HCT116 (cell line): ENCODE measurements around the gene PPP1CC. TPM values are rescaled to one million over a fixed set of nuclear protein-coding genes. Genes with fewer than 3 reads are reported as not detected.

Experiments used
- ATAC-seq: fragments of 200-7000 bp; cut with Tn5 transposase; 2 replicates; pipeline ENCODE4 v1.9.1; 2020; ENCODE audit warnings: mild to moderate bottlenecking, moderate library complexity
- BruUV-seq: library from RNA; stranded (reverse); fragments of 400-500 nt; replicated peaks from 2 replicates; lab custom pipeline; 2021; lab: Mats Ljungman, UMichigan
- CTCF ChIA-PET: fragments of 300-600 bp; sonication (Branson Sonifier 250); formaldehyde crosslinking; loops from one replicate; lab custom pipeline; 2021; ENCODE audit warnings: antibody characterized with exemption; lab: Charles Lee
- POLR2A ChIA-PET: fragments of 300-600, 350-600 bp; sonication (Branson Sonifier 250); formaldehyde crosslinking; loops from one replicate; lab custom pipeline; 2021; ENCODE audit warnings: antibody characterized with exemption; lab: Charles Lee
- RAD21 ChIA-PET, 2 experiments: fragments of 300-600 bp; sonication (Branson Sonifier 250); formaldehyde crosslinking; loops; one replicate each; lab custom pipeline; 2023; ENCODE audit warnings: low total read pairs in 2 of 2; ENCODE audit not compliant: uncharacterized antibody in 2 of 2, unreplicated experiment in 2 of 2, low non-redundant PET in 1 of 2; lab: Charles Lee
- DNase-seq: peaks from one replicate; pipeline ENCODE4 v3.0.0-alpha.2; 2010; ENCODE audit warnings: low read depth, low spot score
- H2AFZ ChIP-seq: fragments of 200-600 bp; shearing (Covaris generic), sonication (generic); 2 replicates; pipeline ENCODE4 v1.6.1; 2017; ENCODE audit warnings: low read depth, mixed run types, mixed read lengths, antibody characterized with exemption, low read length; ENCODE audit not compliant: poor library complexity, severe bottlenecking
- H3K27ac ChIP-seq: 2 replicates; pipeline ENCODE4 v1.5.1; 2012; ENCODE audit warnings: low read depth, low read length
- H3K27me3 ChIP-seq: fragments of 200-600 bp; sonication (generic); 2 replicates; pipeline ENCODE4 v1.6.1; 2016; ENCODE audit warnings: mixed run types, low read length, mixed read lengths; ENCODE audit not compliant: insufficient read depth
- H3K36me3 ChIP-seq, 2 experiments: fragments of 200-500 bp in 1 of 2; fragments of 200-600 bp in 1 of 2; sonication (Bioruptor generic) in 1 of 2; sonication (generic) in 1 of 2; 2 replicates each; pipeline versions ENCODE4 v1.5.1 to v1.6.1; 2014 to 2016; ENCODE audit warnings: low read length in 2 of 2, inconsistent platforms in 1 of 2, mixed read lengths in 1 of 2, mixed run types in 1 of 2; ENCODE audit not compliant: insufficient read depth in 2 of 2, control insufficient read depth in 1 of 2
- H3K4me1 ChIP-seq, 2 experiments: fragments of 200-600 bp in 1 of 2; sonication (generic) in 1 of 2; 2 replicates each; pipeline versions ENCODE4 v1.5.1 to v1.6.1; 2012 to 2017; ENCODE audit warnings: low read length in 2 of 2, inconsistent platforms in 1 of 2, mild to moderate bottlenecking in 1 of 2, mixed read lengths in 1 of 2, mixed run types in 1 of 2, moderate library complexity in 1 of 2; ENCODE audit not compliant: insufficient read depth in 2 of 2, control insufficient read depth in 1 of 2
- H3K4me2 ChIP-seq: fragments of 200-600 bp; sonication (generic); 2 replicates; pipeline ENCODE4 v1.6.1; 2017; ENCODE audit warnings: mixed run types, low read length, mixed read lengths
- H3K4me3 ChIP-seq, 2 experiments: fragments of 200-600 bp in 1 of 2; sonication (generic) in 1 of 2; replicated peaks in 1 of 2; 2 replicates each; pipeline ENCODE4 v1.5.1; 2011 to 2016; ENCODE audit warnings: low read length in 2 of 2, control low read depth in 1 of 2, low read depth in 1 of 2, mild to moderate bottlenecking in 1 of 2, mixed read lengths in 1 of 2, mixed run types in 1 of 2
- H3K79me2 ChIP-seq: fragments of 200-600 bp; sonication (generic); 2 replicates; pipeline ENCODE4 v1.6.1; 2017; ENCODE audit warnings: mild to moderate bottlenecking, mixed run types, low read length, moderate library complexity, mixed read lengths; ENCODE audit not compliant: insufficient read depth
- H3K9ac ChIP-seq: fragments of 200-600 bp; sonication (generic); 2 replicates; pipeline ENCODE4 v1.6.1; 2016; ENCODE audit warnings: low read length, mixed read lengths
- H3K9me2 ChIP-seq: fragments of 200-600 bp; sonication (generic), shearing (Covaris generic); 2 replicates; pipeline ENCODE4 v1.6.1; 2017; ENCODE audit warnings: mixed run types, mild to moderate bottlenecking, moderate library complexity; ENCODE audit not compliant: insufficient read depth
- H3K9me3 ChIP-seq, 2 experiments: fragments of 200-500 bp in 1 of 2; fragments of 200-600 bp in 1 of 2; sonication (Bioruptor generic) in 1 of 2; sonication (generic) in 1 of 2; 2 replicates each; pipeline ENCODE4 v1.6.1; 2014 to 2017; ENCODE audit warnings: low read length in 2 of 2, mixed read lengths in 2 of 2, inconsistent platforms in 1 of 2, low read depth in 1 of 2, mild to moderate bottlenecking in 1 of 2, mixed run types in 1 of 2, moderate library complexity in 1 of 2; ENCODE audit not compliant: control insufficient read depth in 1 of 2, insufficient read depth in 1 of 2
- H4K20me1 ChIP-seq: fragments of 200-600 bp; sonication (generic), shearing (Covaris generic); 2 replicates; pipeline ENCODE4 v1.6.1; 2017; ENCODE audit warnings: mixed run types, mild to moderate bottlenecking, moderate library complexity; ENCODE audit not compliant: insufficient read depth
- EGR1 ChIP-seq: IDR thresholded peaks from 2 replicates; pipeline ENCODE4 v1.6.1; 2012; ENCODE audit warnings: low read depth
- EZH2 ChIP-seq: fragments of 200-600 bp; sonication (generic); IDR thresholded peaks from 2 replicates; pipeline ENCODE4 v1.6.1; 2017; ENCODE audit warnings: antibody characterized with exemption, mixed run types
- EZH2phosphoT487 ChIP-seq: fragments of 200-600 bp; IDR thresholded peaks from 2 replicates; pipeline ENCODE4 v1.6.1; 2018; ENCODE audit warnings: antibody characterized with exemption, borderline replicate concordance
- MAX ChIP-seq: IDR thresholded peaks from 2 replicates; pipeline ENCODE4 v1.6.1; 2012
- POLR2A ChIP-seq: IDR thresholded peaks from 2 replicates; pipeline ENCODE4 v1.7.0; 2011; ENCODE audit warnings: borderline replicate concordance; ENCODE audit not compliant: insufficient read depth, insufficient read length; ENCODE audit errors: extremely low read depth
- POLR2AphosphoS5 ChIP-seq: IDR thresholded peaks from 2 replicates; pipeline ENCODE4 v1.6.1; 2011; ENCODE audit warnings: mild to moderate bottlenecking, low read depth, low read length, moderate library complexity
- RAD21 ChIP-seq: IDR thresholded peaks from 2 replicates; pipeline ENCODE4 v1.6.1; 2012; ENCODE audit warnings: low read depth, mild to moderate bottlenecking
- SRF ChIP-seq: IDR thresholded peaks from 2 replicates; pipeline ENCODE4 v1.6.1; 2012; ENCODE audit warnings: low read depth
- TCF7L2 ChIP-seq: IDR thresholded peaks from 2 replicates; pipeline ENCODE4 v1.7.0; 2011; ENCODE audit warnings: borderline replicate concordance, inconsistent platforms; ENCODE audit not compliant: insufficient read depth, insufficient read length; ENCODE audit errors: extremely low read depth
- ZBTB33 ChIP-seq: IDR thresholded peaks from 2 replicates; pipeline ENCODE4 v1.6.1; 2011; ENCODE audit warnings: mild to moderate bottlenecking, low read length, moderate library complexity; ENCODE audit not compliant: insufficient replicate concordance; ENCODE audit errors: extremely low read depth
- ZNF274 ChIP-seq: fragments of 200-500 bp; sonication (Bioruptor generic); IDR thresholded peaks from 2 replicates; pipeline ENCODE4 v1.6.1; 2014; ENCODE audit warnings: mild to moderate bottlenecking, low read depth, low read length, inconsistent platforms
- intact Hi-C: fragments of 100-400 bp; cut with micrococcal nuclease; formaldehyde crosslinking; loops from 2 replicates; pipeline ENCODE4 v1.10.0; 2022
- total RNA-seq: library from RNA; stranded (reverse); gene quantifications from one replicate; pipeline ENCODE4 v1.2.1, GENCODE V29; 2021; ENCODE audit not compliant: unreplicated experiment
- TF ChIP-seq, protein P1 (sequence below): IDR thresholded peaks from 2 replicates; pipeline ENCODE4 v1.6.1; 2012; ENCODE audit warnings: low read depth

Gene PPP1CC
- total RNA-seq, 1 experiment from 2014 or later: 248 TPM

DNA sequence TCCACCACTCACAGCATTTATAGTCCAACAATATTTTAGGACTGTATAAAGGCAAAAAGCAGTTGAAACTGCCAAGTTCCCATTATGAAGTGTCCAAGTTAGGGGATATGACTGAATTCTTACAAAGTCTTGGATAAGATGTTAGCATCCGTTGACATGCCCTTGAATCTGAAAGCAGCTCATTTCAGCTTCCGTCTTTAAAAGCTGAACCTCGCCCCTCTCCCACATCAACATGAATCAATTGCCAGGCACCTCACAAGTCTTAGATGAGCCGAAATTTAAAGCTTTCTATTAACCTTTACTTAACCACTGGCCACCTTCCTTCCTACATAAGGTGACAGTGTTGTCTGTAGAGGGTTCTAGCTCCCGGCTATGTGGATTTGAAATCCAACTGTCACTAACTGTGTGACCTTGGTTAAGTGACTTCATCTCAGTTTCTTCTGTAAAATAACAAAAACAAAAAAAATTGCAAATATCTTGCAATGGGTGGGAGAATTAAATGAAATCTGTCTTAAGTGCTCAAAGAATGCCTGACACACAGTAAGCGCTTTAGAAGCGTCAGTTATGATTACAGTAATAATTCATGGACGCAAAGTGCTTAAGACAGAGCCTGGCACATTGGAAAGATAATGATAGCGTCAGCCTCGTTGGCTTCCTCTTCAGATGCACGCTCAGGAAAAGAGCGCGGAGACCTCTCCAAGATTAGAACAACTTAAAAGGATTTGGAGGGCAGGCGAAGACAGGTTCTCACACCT is 1.2 kb downstream of the PPP1CC start:
- ChIA-PET RAD21 (no interaction called here), CTCF (no interaction called here), POLR2A (no interaction called here)
- H3K4me1 ChIP-seq: peaks cover 22 to 45% of the 10 kb centered on the region in 2 experiments
- peak overlapping the region; percentile 72; the same call in 1 of the 2 replicates for H3K27ac ChIP-seq
- peaks cover 4 to 19% of the 10 kb centered on the region in 2 experiments for H3K36me3 ChIP-seq
- peak overlapping the region; percentile 80 to 89 for H3K4me3 ChIP-seq
- TF ChIP-seq MAX (peak; percentile 27; the same call in 1 of the 2 replicates), TCF7L2 (no peak)
- no peak overlapping the region for H2AFZ ChIP-seq
- H4K20me1 ChIP-seq: peaks cover 47% of the 10 kb centered on the region
- peak overlapping the region; percentile 95 for H3K9ac ChIP-seq
- TSS peak; percentile 51 for BruUV-seq
- no peak for DNase-seq
- H3K4me2 ChIP-seq: peak overlapping the region; percentile 95
- no peak for ATAC-seq
- no peaks in the 10 kb centered on the region for H3K9me2 ChIP-seq
- peaks cover 68% of the 10 kb centered on the region for H3K79me2 ChIP-seq
- H3K9me3 ChIP-seq: no peaks in the 10 kb centered on the region
- no peaks in the 10 kb centered on the region for H3K27me3 ChIP-seq
- intact Hi-C loops: loop anchor here (10.0 kb wide), 1 partner anchor 573 kb away; no protein-coding TSS in a partner anchor

DNA sequence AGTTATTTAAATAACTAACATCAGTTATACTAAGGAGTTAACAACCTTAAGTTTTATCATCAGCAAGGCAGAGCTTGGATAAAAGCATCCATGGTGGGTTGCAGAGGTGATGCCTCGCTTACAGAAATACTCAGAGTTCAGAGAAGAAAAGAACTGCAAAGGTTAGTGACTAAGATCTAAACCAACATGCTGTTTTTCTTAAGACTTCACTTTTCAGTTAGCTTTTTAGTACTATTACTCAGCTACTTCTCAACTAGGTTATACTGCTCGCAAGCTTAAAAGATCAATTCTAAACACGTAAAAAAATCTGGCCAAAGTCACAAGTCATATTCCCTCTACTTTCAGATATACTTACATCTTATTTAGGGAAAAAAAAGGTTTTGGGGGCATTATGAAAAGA is 2.8 kb downstream of the PPP1CC start:
- Histone ChIP-seq H3K4me3 (no peak overlapping the region), H3K36me3 (peaks cover 6 to 24% of the 10 kb centered on the region in 2 experiments), H3K27me3 (no peaks in the 10 kb centered on the region), H2AFZ (no peak overlapping the region), H3K4me2 (no peak overlapping the region), H3K27ac (no peak overlapping the region), H4K20me1 (peaks cover 55% of the 10 kb centered on the region), H3K79me2 (peaks cover 84% of the 10 kb centered on the region), H3K4me1 (peaks cover 15 to 38% of the 10 kb centered on the region in 2 experiments), H3K9me2 (no peaks in the 10 kb centered on the region), H3K9me3 (no peaks in the 10 kb centered on the region), H3K9ac (no peak overlapping the region)
- intact Hi-C loops: loop anchor here (10.0 kb wide), 1 partner anchor 575 kb away; no protein-coding TSS in a partner anchor
- no peak for ATAC-seq
- no peak for DNase-seq
- ChIA-PET CTCF (no interaction called here), POLR2A (no interaction called here), RAD21 (no interaction called here)
- BruUV-seq: no TSS peak
- TF ChIP-seq ZNF274 (no peak), EGR1 (no peak), RAD21 (no peak), ZBTB33 (no peak), MAX (no peak), POLR2A (no peak), EZH2 (no peak), TCF7L2 (no peak), POLR2AphosphoS5 (no peak), SRF (no peak), EZH2phosphoT487 (no peak)
- TF ChIP-seq, protein P1, sequence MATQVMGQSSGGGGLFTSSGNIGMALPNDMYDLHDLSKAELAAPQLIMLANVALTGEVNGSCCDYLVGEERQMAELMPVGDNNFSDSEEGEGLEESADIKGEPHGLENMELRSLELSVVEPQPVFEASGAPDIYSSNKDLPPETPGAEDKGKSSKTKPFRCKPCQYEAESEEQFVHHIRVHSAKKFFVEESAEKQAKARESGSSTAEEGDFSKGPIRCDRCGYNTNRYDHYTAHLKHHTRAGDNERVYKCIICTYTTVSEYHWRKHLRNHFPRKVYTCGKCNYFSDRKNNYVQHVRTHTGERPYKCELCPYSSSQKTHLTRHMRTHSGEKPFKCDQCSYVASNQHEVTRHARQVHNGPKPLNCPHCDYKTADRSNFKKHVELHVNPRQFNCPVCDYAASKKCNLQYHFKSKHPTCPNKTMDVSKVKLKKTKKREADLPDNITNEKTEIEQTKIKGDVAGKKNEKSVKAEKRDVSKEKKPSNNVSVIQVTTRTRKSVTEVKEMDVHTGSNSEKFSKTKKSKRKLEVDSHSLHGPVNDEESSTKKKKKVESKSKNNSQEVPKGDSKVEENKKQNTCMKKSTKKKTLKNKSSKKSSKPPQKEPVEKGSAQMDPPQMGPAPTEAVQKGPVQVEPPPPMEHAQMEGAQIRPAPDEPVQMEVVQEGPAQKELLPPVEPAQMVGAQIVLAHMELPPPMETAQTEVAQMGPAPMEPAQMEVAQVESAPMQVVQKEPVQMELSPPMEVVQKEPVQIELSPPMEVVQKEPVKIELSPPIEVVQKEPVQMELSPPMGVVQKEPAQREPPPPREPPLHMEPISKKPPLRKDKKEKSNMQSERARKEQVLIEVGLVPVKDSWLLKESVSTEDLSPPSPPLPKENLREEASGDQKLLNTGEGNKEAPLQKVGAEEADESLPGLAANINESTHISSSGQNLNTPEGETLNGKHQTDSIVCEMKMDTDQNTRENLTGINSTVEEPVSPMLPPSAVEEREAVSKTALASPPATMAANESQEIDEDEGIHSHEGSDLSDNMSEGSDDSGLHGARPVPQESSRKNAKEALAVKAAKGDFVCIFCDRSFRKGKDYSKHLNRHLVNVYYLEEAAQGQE: no peak
